Keratinocyte (primary cell): ENCODE results near the gene MAPK13. TPM values are rescaled to one million over a fixed set of nuclear protein-coding genes. Genes with fewer than 3 reads are reported as not detected.

Experiments
- DNase-seq: peaks from one replicate; pipeline ENCODE4 v3.0.0-alpha.2; 2011; ENCODE audit warnings: low read depth, missing footprints, low spot score
- FAIRE-seq: peaks from 2 replicates; lab custom pipeline; 2011; peaks lifted over from hg19 to GRCh38; lab: Jason Lieb, UNC
- H2AFZ ChIP-seq: 2 replicates; pipeline ENCODE4 v1.6.0; 2012; ENCODE audit warnings: low read length, control low read depth, inconsistent platforms; ENCODE audit not compliant: control insufficient read depth
- H3K27ac ChIP-seq: 2 replicates; pipeline ENCODE4 v1.5.1; 2011; ENCODE audit warnings: low read length; ENCODE audit not compliant: control insufficient read depth, insufficient read depth
- H3K27me3 ChIP-seq: 3 replicates; pipeline ENCODE4 v1.6.0; 2011; ENCODE audit warnings: low read length; ENCODE audit not compliant: control insufficient read depth, insufficient read depth; ENCODE audit errors: extremely low read depth
- H3K36me3 ChIP-seq, 2 experiments: 2 replicates in 1 of 2; 3 replicates in 1 of 2; pipeline ENCODE4 v1.5.1; 2011; ENCODE audit warnings: low read length in 2 of 2, mild to moderate bottlenecking in 1 of 2; ENCODE audit not compliant: control insufficient read depth in 2 of 2, insufficient read depth in 2 of 2; ENCODE audit errors: extremely low read depth in 1 of 2
- H3K4me1 ChIP-seq: 3 replicates; pipeline ENCODE4 v1.5.1; 2011; ENCODE audit warnings: low read length; ENCODE audit not compliant: control insufficient read depth, insufficient read depth; ENCODE audit errors: extremely low read depth
- H3K4me2 ChIP-seq: 3 replicates; pipeline ENCODE4 v1.6.0; 2011; ENCODE audit warnings: low read depth, low read length; ENCODE audit not compliant: control insufficient read depth, insufficient read depth; ENCODE audit errors: extremely low read depth
- H3K4me3 ChIP-seq, 3 experiments: fragments of 200-600 bp in 1 of 3; sonication (generic) in 1 of 3; 2 replicates in 2 of 3; 3 replicates in 1 of 3; pipeline ENCODE4 v1.5.1; 2011 to 2016; ENCODE audit warnings: low read length in 3 of 3, mild to moderate bottlenecking in 3 of 3, control low read depth in 2 of 3, inconsistent platforms in 1 of 3, low read depth in 1 of 3, mixed read lengths in 1 of 3, mixed run types in 1 of 3, moderate library complexity in 1 of 3; ENCODE audit not compliant: control insufficient read depth in 2 of 3, insufficient read depth in 2 of 3; ENCODE audit errors: extremely low read depth in 1 of 3
- H3K79me2 ChIP-seq: 2 replicates; pipeline ENCODE4 v1.6.0; 2012; ENCODE audit warnings: low read length; ENCODE audit not compliant: control insufficient read depth, insufficient read depth
- H3K9ac ChIP-seq: 3 replicates; pipeline ENCODE4 v1.6.0; 2011; ENCODE audit warnings: low read length; ENCODE audit not compliant: control insufficient read depth, insufficient read depth; ENCODE audit errors: extremely low read depth
- H3K9me1 ChIP-seq: 3 replicates; pipeline ENCODE4 v1.6.0; 2011; ENCODE audit warnings: low read length; ENCODE audit not compliant: control insufficient read depth, insufficient read depth; ENCODE audit errors: extremely low read depth
- H3K9me3 ChIP-seq: 2 replicates; pipeline ENCODE4 v1.5.1; 2012; ENCODE audit warnings: low read depth, low read length; ENCODE audit not compliant: control insufficient read depth
- H4K20me1 ChIP-seq: 3 replicates; pipeline ENCODE4 v1.6.0; 2011; ENCODE audit warnings: low read length; ENCODE audit not compliant: control insufficient read depth, insufficient read depth; ENCODE audit errors: extremely low read depth
- EZH2 ChIP-seq: IDR thresholded peaks from one replicate; pipeline ENCODE4 v1.6.1; 2012; ENCODE audit warnings: inconsistent platforms, mild to moderate bottlenecking, low read length, moderate library complexity
- dilution Hi-C: fragments of 300-500 bp; cut with MboI; formaldehyde crosslinking; loops from one replicate; pipeline ENCODE4 v1.7.0; 2020; ENCODE audit warnings: low sequenced_read_pairs; ENCODE audit not compliant: extremely low pct_ligation_motif_present
- polyA plus RNA-seq, 5 experiments: library from polyadenylated mRNA; depleted of rRNA in 3 of 5; stranded (reverse) in 3 of 5; stranded (forward) in 1 of 5; unstranded in 1 of 5; fragments of >200 nt; gene quantifications; 1 replicate in 1 of 5; 2 replicates in 3 of 5; 3 replicates in 1 of 5; pipeline versions ENCODE4 v1.2.1 to v1.2.3, GENCODE V29; 2011 to 2012; ENCODE audit warnings: missing spikeins in 2 of 5, low read depth in 1 of 5, low replicate concordance in 1 of 5
- TF ChIP-seq, protein P1 (sequence below), 3 experiments: IDR thresholded peaks in 1 of 3; conservative IDR thresholded peaks in 1 of 3; optimal IDR thresholded peaks in 1 of 3; 2 replicates in 2 of 3; 3 replicates in 1 of 3; pipeline versions ENCODE3 to v1.5.1; 2011; ENCODE audit warnings: low read length in 3 of 3, mild to moderate bottlenecking in 3 of 3, moderate library complexity in 2 of 3, control low read depth in 1 of 3, inconsistent platforms in 1 of 3; ENCODE audit not compliant: insufficient read depth in 2 of 3; ENCODE audit errors: extremely low read depth in 1 of 3

MAPK13 gene
- polyA plus RNA-seq, 1 donor (not counting 4 experiments of a cell fraction or from before 2014, with no cell fraction given) = 19.3 TPM

DNA sequence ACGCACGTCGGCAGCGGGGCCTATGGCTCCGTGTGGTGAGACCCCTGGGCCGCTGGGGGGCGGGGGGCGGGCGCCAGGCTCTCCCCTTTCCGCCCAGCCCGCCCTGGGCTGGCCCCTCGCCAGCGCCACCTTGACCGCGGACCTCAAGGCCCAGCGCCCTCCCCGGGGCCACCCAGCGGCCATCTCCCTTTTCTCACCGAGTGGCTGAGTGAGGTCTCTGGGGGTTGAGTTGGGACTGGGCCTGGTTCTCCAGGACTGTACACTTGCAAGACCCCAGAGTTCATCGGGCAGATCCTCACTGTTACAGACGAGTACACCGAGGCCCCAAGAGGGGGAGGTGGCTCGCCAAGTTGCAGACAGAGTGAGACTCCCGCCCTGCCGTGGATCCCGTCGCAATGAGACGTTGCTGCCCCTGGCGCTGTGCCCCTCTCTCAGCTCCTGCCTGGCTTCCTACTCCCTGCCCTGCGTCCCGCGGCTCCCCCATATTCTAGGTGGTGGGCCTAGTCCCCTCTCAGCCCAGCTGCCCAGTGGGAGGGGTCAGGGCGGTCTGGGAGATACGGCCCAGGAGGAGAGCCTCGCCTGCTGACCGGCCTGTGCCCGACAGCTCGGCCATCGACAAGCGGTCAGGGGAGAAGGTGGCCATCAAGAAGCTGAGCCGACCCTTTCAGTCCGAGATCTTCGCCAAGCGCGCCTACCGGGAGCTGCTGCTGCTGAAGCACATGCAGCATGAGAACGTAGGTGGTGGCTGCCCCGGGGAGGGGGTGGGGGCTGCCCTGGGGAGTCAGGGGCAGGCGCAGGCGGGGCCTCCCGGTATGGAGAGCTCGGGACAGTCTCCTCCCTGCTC, 576 bp downstream of the MAPK13 start:
- H3K9ac ChIP-seq = peak overlapping the region; percentile 73
- DNase-seq = no peak
- no peaks in the 10 kb centered on the region for H3K9me1 ChIP-seq
- H3K9me3 ChIP-seq = no peaks in the 10 kb centered on the region
- peak overlapping the region; percentile 96 for H2AFZ ChIP-seq
- peaks cover 2% of the 10 kb centered on the region for H3K79me2 ChIP-seq
- peak overlapping the region; percentile 43 for H3K27ac ChIP-seq
- H3K27me3 ChIP-seq = no peaks in the 10 kb centered on the region
- peak overlapping the region; percentile 92 for H3K4me2 ChIP-seq
- peaks cover 0 to 6% of the 10 kb centered on the region in 2 experiments for H3K36me3 ChIP-seq
- H4K20me1 ChIP-seq = no peaks in the 10 kb centered on the region
- H3K4me3 ChIP-seq = peak overlapping the region; percentile 47 to 69 (median 67)
- TF ChIP-seq EZH2 = no peak
- TF ChIP-seq, protein P1, sequence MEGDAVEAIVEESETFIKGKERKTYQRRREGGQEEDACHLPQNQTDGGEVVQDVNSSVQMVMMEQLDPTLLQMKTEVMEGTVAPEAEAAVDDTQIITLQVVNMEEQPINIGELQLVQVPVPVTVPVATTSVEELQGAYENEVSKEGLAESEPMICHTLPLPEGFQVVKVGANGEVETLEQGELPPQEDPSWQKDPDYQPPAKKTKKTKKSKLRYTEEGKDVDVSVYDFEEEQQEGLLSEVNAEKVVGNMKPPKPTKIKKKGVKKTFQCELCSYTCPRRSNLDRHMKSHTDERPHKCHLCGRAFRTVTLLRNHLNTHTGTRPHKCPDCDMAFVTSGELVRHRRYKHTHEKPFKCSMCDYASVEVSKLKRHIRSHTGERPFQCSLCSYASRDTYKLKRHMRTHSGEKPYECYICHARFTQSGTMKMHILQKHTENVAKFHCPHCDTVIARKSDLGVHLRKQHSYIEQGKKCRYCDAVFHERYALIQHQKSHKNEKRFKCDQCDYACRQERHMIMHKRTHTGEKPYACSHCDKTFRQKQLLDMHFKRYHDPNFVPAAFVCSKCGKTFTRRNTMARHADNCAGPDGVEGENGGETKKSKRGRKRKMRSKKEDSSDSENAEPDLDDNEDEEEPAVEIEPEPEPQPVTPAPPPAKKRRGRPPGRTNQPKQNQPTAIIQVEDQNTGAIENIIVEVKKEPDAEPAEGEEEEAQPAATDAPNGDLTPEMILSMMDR (optimal IDR thresholded peaks at IDR 0.05 in 1 of 3, IDR thresholded peaks at IDR 0.05 in 1 of 3, conservative IDR thresholded peaks at IDR 0.05 in 1 of 3; ENCODE audit: extremely low read depth in 1 of 3, insufficient read depth in 2 of 3, low read length in 3 of 3) = no peak
- no peak for FAIRE-seq
- dilution Hi-C loops = no loop called here
- H3K4me1 ChIP-seq = peaks cover 30% of the 10 kb centered on the region

DNA sequence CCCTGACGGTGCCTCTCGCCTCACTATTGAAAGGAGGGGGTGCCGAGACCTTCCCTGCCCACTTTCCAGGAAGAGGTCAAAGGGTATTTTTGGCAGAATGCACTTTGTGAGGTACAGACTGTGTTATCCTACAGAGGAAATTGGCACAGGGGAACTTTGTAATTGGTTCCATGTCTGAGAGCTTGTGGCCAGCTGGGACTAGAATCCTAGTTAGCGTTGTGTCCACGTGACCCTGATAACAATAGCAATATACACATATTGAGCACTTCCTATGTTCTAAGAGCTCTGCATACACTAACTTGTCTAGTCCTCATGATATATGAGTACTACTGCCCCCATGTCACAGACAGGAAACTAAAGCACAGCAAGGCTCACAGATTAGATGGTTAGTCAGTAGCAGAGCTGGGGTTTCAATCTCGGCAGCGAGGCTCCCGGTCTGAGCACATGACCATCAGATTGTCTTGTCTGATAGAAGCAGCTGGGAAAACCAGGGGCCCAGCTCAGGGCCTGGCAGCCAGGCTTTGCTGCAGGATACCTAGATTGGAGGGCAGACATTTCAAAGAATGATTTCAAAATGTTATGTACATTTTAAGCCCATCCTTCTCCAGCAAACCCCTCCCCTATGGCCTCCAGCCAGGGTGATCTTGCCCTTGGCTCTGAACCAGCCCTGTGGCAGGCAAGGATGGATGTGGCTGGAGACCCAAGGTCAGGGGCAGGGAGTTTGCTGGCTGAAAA, 1.4 kb downstream of the MAPK13 start:
- Histone ChIP-seq H3K9ac (peak overlapping the region; percentile 73), H3K27me3 (no peaks in the 10 kb centered on the region), H3K9me1 (no peaks in the 10 kb centered on the region), H3K4me3 (peak overlapping the region; percentile 47 to 69 (median 67)), H3K79me2 (peaks cover 2% of the 10 kb centered on the region), H3K4me2 (peak overlapping the region; percentile 92), H3K4me1 (peaks cover 30% of the 10 kb centered on the region), H3K27ac (no peak overlapping the region), H2AFZ (no peak overlapping the region), H3K36me3 (peaks cover 0 to 13% of the 10 kb centered on the region in 2 experiments), H3K9me3 (no peaks in the 10 kb centered on the region), H4K20me1 (no peaks in the 10 kb centered on the region)
- TF ChIP-seq, protein P1 (optimal IDR thresholded peaks at IDR 0.05 in 1 of 3, IDR thresholded peaks at IDR 0.05 in 1 of 3, conservative IDR thresholded peaks at IDR 0.05 in 1 of 3; ENCODE audit: extremely low read depth in 1 of 3, insufficient read depth in 2 of 3, low read length in 3 of 3) = no peak
- no peak for TF ChIP-seq EZH2
- FAIRE-seq = peak; percentile 56
- no peak for DNase-seq
- dilution Hi-C loops = no loop called here
